HepG2 (cell line): ENCODE results near the gene TNFSF13. TPM values are rescaled to one million over a fixed set of nuclear protein-coding genes. Genes with fewer than 3 reads are reported as not detected.

Source experiments
- ARNTL ChIP-seq: sonication (generic); formaldehyde crosslinking; IDR thresholded peaks from 2 replicates; pipeline ENCODE4 v1.4.0; 2020; ENCODE audit warnings: mild to moderate bottlenecking, missing genetic modification reagents
- CEBPB ChIP-seq: IDR thresholded peaks from 2 replicates; pipeline ENCODE4 v1.6.1; 2011; ENCODE audit warnings: low read depth, low read length, improper control_type of control experiment, borderline replicate concordance
- GABPB1 ChIP-seq: IDR thresholded peaks from 2 replicates; pipeline ENCODE4 v1.6.1; 2016; ENCODE audit warnings: mild to moderate bottlenecking, missing genetic modification reagents, moderate library complexity, missing compliant biosample characterization
- HES4 ChIP-seq: sonication (generic); formaldehyde crosslinking; IDR thresholded peaks from 2 replicates; pipeline ENCODE4 v1.9.0; 2021; ENCODE audit warnings: mild to moderate bottlenecking, missing genetic modification reagents, borderline replicate concordance
- MAFF ChIP-seq: IDR thresholded peaks from 2 replicates; pipeline ENCODE4 v1.6.1; 2011; ENCODE audit warnings: low read depth, low read length, improper control_type of control experiment
- MAFK ChIP-seq, 2 experiments: IDR thresholded peaks in 1 of 2; conservative IDR thresholded peaks in 1 of 2; 2 replicates each; pipeline ENCODE4 v1.6.1; 2011; ENCODE audit warnings: improper control_type of control experiment in 2 of 2, low read length in 2 of 2
- MATR3 ChIP-seq: sonication (generic); formaldehyde crosslinking; IDR thresholded peaks from 2 replicates; pipeline ENCODE4 v1.4.0; 2020; ENCODE audit warnings: missing genetic modification reagents
- MAX ChIP-seq: IDR thresholded peaks from 2 replicates; pipeline ENCODE4 v1.6.1; 2012; ENCODE audit warnings: inconsistent platforms
- NFIC ChIP-seq: IDR thresholded peaks from 2 replicates; pipeline ENCODE4 v1.6.1; 2012; ENCODE audit warnings: mild to moderate bottlenecking, low read length, inconsistent platforms
- POLR2A ChIP-seq, 2 experiments: IDR thresholded peaks; 2 replicates each; pipeline ENCODE4 v1.6.1; 2011; ENCODE audit warnings: low read depth in 2 of 2, low read length in 2 of 2, mild to moderate bottlenecking in 1 of 2, moderate library complexity in 1 of 2; ENCODE audit not compliant: insufficient read depth in 1 of 2
- RBM39 ChIP-seq: fragments of 200-400 bp; formaldehyde crosslinking; IDR thresholded peaks from one replicate; pipeline ENCODE4 v1.6.1; 2018; ENCODE audit warnings: antibody characterized with exemption, mild to moderate bottlenecking, low read depth, low read length; ENCODE audit not compliant: poor library complexity, severe bottlenecking
- RFX1 ChIP-seq: fragments of 450-650 bp; IDR thresholded peaks from 2 replicates; pipeline ENCODE4 v1.6.1; 2017
- RXRA ChIP-seq: sonication (generic); formaldehyde crosslinking; IDR thresholded peaks from 2 replicates; pipeline ENCODE4 v1.5.1; 2020; ENCODE audit warnings: missing genetic modification reagents
- ZNF34 ChIP-seq: sonication (generic); formaldehyde crosslinking; IDR thresholded peaks from 2 replicates; pipeline ENCODE4 v1.4.0; 2020; ENCODE audit warnings: mild to moderate bottlenecking, missing genetic modification reagents, borderline replicate concordance
- ZNF614 ChIP-seq: IDR thresholded peaks from 2 replicates; pipeline ENCODE4 v1.6.1; 2018; ENCODE audit warnings: missing biosample characterization, missing genetic modification reagents, inconsistent platforms, borderline replicate concordance
- ZNF619 ChIP-seq: sonication (generic); formaldehyde crosslinking; IDR thresholded peaks from 2 replicates; pipeline ENCODE4 v1.4.0; 2020; ENCODE audit warnings: mild to moderate bottlenecking, missing genetic modification reagents
- ZNF691 ChIP-seq: sonication (generic); formaldehyde crosslinking; IDR thresholded peaks from 2 replicates; pipeline ENCODE4 v1.4.0; 2020; ENCODE audit warnings: missing genetic modification reagents, low read depth, mild to moderate bottlenecking, borderline replicate concordance
- ZSCAN30 ChIP-seq: sonication (generic); formaldehyde crosslinking; IDR thresholded peaks from 2 replicates; pipeline ENCODE4 v1.5.0; 2020; ENCODE audit warnings: mild to moderate bottlenecking, missing genetic modification reagents
- polyA plus RNA-seq, 8 experiments: library from polyadenylated mRNA; depleted of rRNA in 3 of 8; stranded (reverse) in 7 of 8; unstranded in 1 of 8; fragments of >200 nt; fragmentation: Illumina TruSeq in 4 of 8; extraction: Trizol in 4 of 8; gene quantifications; 2 replicates each; pipeline versions ENCODE4 v1.2.1 to v1.2.3, GENCODE V29; 2011 to 2016; ENCODE audit warnings: low read depth in 4 of 8, missing spikeins in 1 of 8, mixed read lengths in 1 of 8; ENCODE audit not compliant: insufficient read depth in 1 of 8
- total RNA-seq, 5 experiments: library from RNA; depleted of rRNA; stranded (reverse); fragments of >200 nt; fragmentation: Illumina TruSeq; extraction: Trizol; gene quantifications; 2 replicates each; pipeline ENCODE4 v1.2.3, GENCODE V29; 2016; ENCODE audit warnings: low read depth in 1 of 5
- TF ChIP-seq, protein P1 (sequence below): sonication (generic); formaldehyde crosslinking; IDR thresholded peaks from 2 replicates; pipeline ENCODE4 v1.4.0; 2020; ENCODE audit warnings: missing genetic modification reagents, borderline replicate concordance
- TF ChIP-seq, protein P2 (sequence below): IDR thresholded peaks from 2 replicates; pipeline ENCODE4 v1.6.1; 2016; ENCODE audit warnings: mild to moderate bottlenecking, missing biosample characterization, missing genetic modification reagents
- TF ChIP-seq, protein P3 (sequence below): sonication (generic); formaldehyde crosslinking; conservative IDR thresholded peaks from 2 replicates; pipeline ENCODE4 v1.4.0; 2020; ENCODE audit warnings: missing genetic modification reagents

The TNFSF13 gene
- total and polyA plus RNA-seq, 2 of the 13 experiments (the other 11 are each of a cell fraction or from before 2014, with no cell fraction given): 2.5 to 3.3 TPM

DNA sequence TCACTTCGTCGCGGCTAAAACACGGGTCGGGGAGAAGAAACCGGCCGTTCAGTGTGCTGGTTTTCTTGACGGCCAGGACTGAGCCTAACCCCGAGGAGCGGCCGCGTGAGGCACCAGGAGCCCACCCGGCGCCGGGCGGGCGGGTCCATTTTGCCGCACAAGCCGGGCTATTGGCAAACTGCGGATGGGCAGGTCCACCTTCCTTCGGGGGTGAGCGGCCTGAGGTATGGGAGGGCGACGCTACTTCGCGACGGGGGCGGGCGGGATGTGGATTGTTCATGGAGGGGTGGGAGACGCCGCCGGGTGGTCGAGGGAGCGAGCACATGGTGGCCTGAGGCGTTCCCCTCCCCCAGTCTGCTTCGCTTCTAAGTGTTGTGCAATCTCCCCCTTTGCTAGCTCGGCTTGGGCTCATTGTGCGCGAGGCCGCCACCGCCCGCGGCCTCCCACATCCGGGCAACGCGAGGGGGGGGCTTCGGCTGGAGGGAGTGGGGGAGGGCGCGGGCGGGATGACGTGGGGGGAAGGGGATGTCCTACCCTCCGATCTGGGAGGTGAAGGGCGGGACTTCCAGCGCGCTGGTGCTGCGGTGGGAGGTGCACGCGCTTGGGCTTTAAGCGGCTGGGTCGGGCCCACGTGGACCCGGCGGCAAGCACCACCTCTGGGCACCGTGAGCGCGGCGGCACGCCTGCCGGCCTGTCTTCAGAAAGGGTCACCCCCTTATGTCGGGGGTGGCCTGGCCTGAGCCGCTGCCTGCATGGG, 15.0 kb downstream of the TNFSF13 start (continued):
- TF ChIP-seq, protein P1, sequence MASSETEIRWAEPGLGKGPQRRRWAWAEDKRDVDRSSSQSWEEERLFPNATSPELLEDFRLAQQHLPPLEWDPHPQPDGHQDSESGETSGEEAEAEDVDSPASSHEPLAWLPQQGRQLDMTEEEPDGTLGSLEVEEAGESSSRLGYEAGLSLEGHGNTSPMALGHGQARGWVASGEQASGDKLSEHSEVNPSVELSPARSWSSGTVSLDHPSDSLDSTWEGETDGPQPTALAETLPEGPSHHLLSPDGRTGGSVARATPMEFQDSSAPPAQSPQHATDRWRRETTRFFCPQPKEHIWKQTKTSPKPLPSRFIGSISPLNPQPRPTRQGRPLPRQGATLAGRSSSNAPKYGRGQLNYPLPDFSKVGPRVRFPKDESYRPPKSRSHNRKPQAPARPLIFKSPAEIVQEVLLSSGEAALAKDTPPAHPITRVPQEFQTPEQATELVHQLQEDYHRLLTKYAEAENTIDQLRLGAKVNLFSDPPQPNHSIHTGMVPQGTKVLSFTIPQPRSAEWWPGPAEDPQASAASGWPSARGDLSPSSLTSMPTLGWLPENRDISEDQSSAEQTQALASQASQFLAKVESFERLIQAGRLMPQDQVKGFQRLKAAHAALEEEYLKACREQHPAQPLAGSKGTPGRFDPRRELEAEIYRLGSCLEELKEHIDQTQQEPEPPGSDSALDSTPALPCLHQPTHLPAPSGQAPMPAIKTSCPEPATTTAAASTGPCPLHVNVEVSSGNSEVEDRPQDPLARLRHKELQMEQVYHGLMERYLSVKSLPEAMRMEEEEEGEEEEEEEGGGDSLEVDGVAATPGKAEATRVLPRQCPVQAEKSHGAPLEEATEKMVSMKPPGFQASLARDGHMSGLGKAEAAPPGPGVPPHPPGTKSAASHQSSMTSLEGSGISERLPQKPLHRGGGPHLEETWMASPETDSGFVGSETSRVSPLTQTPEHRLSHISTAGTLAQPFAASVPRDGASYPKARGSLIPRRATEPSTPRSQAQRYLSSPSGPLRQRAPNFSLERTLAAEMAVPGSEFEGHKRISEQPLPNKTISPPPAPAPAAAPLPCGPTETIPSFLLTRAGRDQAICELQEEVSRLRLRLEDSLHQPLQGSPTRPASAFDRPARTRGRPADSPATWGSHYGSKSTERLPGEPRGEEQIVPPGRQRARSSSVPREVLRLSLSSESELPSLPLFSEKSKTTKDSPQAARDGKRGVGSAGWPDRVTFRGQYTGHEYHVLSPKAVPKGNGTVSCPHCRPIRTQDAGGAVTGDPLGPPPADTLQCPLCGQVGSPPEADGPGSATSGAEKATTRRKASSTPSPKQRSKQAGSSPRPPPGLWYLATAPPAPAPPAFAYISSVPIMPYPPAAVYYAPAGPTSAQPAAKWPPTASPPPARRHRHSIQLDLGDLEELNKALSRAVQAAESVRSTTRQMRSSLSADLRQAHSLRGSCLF (CRISPR knock-in tag): no peak
- TF ChIP-seq ZNF619 (CRISPR knock-in tag) (peak; percentile 42), RFX1 (no peak), MAFF (no peak), ZNF614 (peak; percentile 89; the same call in 1 of the 2 replicates), RBM39 (peak; percentile 73), NFIC (no peak), ZSCAN30 (no peak; the same call in 1 of the 2 replicates), MAFK (conservative IDR thresholded peaks at IDR 0.05 in 1 of 2, IDR thresholded peaks at IDR 0.05 in 1 of 2; ENCODE audit: low read length in 2 of 2) (no peak), MAX (peak; percentile 96), ARNTL (CRISPR knock-in tag) (peak; percentile 53; the same call in 1 of the 2 replicates), HES4 (peak; percentile 79), ZNF691 (0 out of 2 replicates have a peak, but pooled peaks have one; percentile 12), POLR2A (IDR thresholded peaks at IDR 0.05; ENCODE audit: insufficient read depth in 1 of 2, low read depth in 2 of 2, low read length in 2 of 2) (peak; percentile 66 to 71), CEBPB (peak; percentile 99), RXRA (CRISPR knock-in tag) (peak; percentile 67), MATR3 (CRISPR knock-in tag) (no peak), GABPB1 (CRISPR knock-in tag) (peak; percentile 92), ZNF34 (CRISPR knock-in tag) (no peak)
- TF ChIP-seq, protein P2, sequence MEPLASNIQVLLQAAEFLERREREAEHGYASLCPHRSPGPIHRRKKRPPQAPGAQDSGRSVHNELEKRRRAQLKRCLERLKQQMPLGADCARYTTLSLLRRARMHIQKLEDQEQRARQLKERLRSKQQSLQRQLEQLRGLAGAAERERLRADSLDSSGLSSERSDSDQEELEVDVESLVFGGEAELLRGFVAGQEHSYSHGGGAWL (CRISPR knock-in tag): peak; percentile 89
- TF ChIP-seq, protein P3, sequence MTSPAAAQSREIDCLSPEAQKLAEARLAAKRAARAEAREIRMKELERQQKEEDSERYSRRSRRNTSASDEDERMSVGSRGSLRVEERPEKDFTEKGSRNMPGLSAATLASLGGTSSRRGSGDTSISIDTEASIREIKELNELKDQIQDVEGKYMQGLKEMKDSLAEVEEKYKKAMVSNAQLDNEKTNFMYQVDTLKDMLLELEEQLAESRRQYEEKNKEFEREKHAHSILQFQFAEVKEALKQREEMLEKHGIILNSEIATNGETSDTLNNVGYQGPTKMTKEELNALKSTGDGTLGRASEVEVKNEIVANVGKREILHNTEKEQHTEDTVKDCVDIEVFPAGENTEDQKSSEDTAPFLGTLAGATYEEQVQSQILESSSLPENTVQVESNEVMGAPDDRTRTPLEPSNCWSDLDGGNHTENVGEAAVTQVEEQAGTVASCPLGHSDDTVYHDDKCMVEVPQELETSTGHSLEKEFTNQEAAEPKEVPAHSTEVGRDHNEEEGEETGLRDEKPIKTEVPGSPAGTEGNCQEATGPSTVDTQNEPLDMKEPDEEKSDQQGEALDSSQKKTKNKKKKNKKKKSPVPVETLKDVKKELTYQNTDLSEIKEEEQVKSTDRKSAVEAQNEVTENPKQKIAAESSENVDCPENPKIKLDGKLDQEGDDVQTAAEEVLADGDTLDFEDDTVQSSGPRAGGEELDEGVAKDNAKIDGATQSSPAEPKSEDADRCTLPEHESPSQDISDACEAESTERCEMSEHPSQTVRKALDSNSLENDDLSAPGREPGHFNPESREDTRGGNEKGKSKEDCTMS (CRISPR knock-in tag): no peak
